GM18505 (cell line): Measurements from ENCODE around the gene RPS8.

Source experiments
- ATAC-seq: cut with Tn5 transposase; IDR thresholded peaks from one replicate; pipeline ENCODE4 v1.9.1; 2021; ENCODE audit not compliant: unreplicated experiment
- POLR2A ChIP-seq: IDR thresholded peaks from 4 replicates; pipeline ENCODE4 v1.6.1; 2011; ENCODE audit warnings: borderline replicate concordance; ENCODE audit not compliant: insufficient read depth, insufficient read length; ENCODE audit errors: extremely low read depth

The RPS8 gene

GRCh38 chr1:44827197-44828002, 52.1 kb downstream of the RPS8 start:
- TF ChIP-seq POLR2A, result no peak
- no peak for ATAC-seq

- ATAC-seq, result no peak
- TF ChIP-seq POLR2A, result no peak
Measured at GRCh38 chr1:44828003-44828651, 52.8 kb downstream of the RPS8 start.
